Endothelial cell (in vitro differentiated cells): Measurements from ENCODE around the gene CPO. TPM values are rescaled to one million over a fixed set of nuclear protein-coding genes. Genes with fewer than 3 reads are reported as not detected.

Experiments used
- DNase-seq: peaks from one replicate; pipeline ENCODE4 v3.0.0; 2021; ENCODE audit warnings: low spot score
- H3K27ac Mint-ChIP-seq: one replicate; pipeline ENCODE4 v1.8.0; 2021; ENCODE audit warnings: mixed read lengths, inconsistent platforms; ENCODE audit not compliant: unreplicated experiment
- H3K27me3 Mint-ChIP-seq: one replicate; pipeline ENCODE4 v1.8.0; 2021; ENCODE audit warnings: mild to moderate bottlenecking, moderate library complexity, mixed read lengths, inconsistent platforms; ENCODE audit not compliant: unreplicated experiment
- H3K36me3 Mint-ChIP-seq: one replicate; pipeline ENCODE4 v1.8.0; 2021; ENCODE audit warnings: mild to moderate bottlenecking, low read depth, mixed read lengths, inconsistent platforms; ENCODE audit not compliant: unreplicated experiment
- H3K4me1 Mint-ChIP-seq: one replicate; pipeline ENCODE4 v1.8.0; 2021; ENCODE audit warnings: mild to moderate bottlenecking, mixed read lengths, inconsistent platforms; ENCODE audit not compliant: unreplicated experiment
- H3K4me3 Mint-ChIP-seq: one replicate; pipeline ENCODE4 v1.8.0; 2021; ENCODE audit warnings: mild to moderate bottlenecking, mixed read lengths, inconsistent platforms; ENCODE audit not compliant: unreplicated experiment
- H3K9me3 Mint-ChIP-seq: one replicate; pipeline ENCODE4 v1.8.0; 2021; ENCODE audit warnings: mixed read lengths, inconsistent platforms; ENCODE audit not compliant: unreplicated experiment
- CTCF ChIP-seq: fragments of 200-600 bp; sonication (generic); IDR thresholded peaks from one replicate; pipeline ENCODE4 v1.5.0; 2021; ENCODE audit warnings: antibody characterized with exemption; ENCODE audit not compliant: unreplicated experiment
- total RNA-seq: library from RNA; stranded (reverse); fragmentation: NEBNext Ultra II Directional; extraction: Animal tissue kit (Norgen Biotek cat#: 25700); gene quantifications from one replicate; pipeline ENCODE4 v1.2.1, GENCODE V29; 2021; ENCODE audit not compliant: unreplicated experiment

The CPO gene
- total RNA-seq, 1 donor from 2014 or later = not detected

- Mint-ChIP-seq H3K9me3 (no peaks in the 10 kb centered on the region), H3K27me3 (peaks cover 1% of the 10 kb centered on the region), H3K36me3 (no peaks in the 10 kb centered on the region), H3K4me3 (no peak overlapping the region), H3K4me1 (peaks cover 18% of the 10 kb centered on the region), H3K27ac (no peak overlapping the region)
- no peak for DNase-seq
- TF ChIP-seq CTCF = no peak
These were observed 31.5 kb downstream of the CPO start for GRCh38 chr2:206970589-206971360.

- H3K27ac Mint-ChIP-seq = no peak overlapping the region
- H3K27me3 Mint-ChIP-seq = peaks cover 1% of the 10 kb centered on the region
- no peak overlapping the region for H3K4me3 Mint-ChIP-seq
These were observed 32.5 kb downstream of the CPO start for GRCh38 chr2:206971805-206972204.

GRCh38 chr2:206974551-206974950 lies 35.2 kb downstream of the CPO start:
- H3K36me3 Mint-ChIP-seq = no peaks in the 10 kb centered on the region
- H3K4me3 Mint-ChIP-seq = no peak overlapping the region
- no peak overlapping the region for H3K27ac Mint-ChIP-seq

More at GRCh38 chr2:206971805-206972204, 32.5 kb downstream of the CPO start:
- no peak for TF ChIP-seq CTCF
- no peak for DNase-seq
- H3K4me1 Mint-ChIP-seq = peaks cover 12% of the 10 kb centered on the region
- H3K36me3 Mint-ChIP-seq = no peaks in the 10 kb centered on the region
- H3K9me3 Mint-ChIP-seq = no peaks in the 10 kb centered on the region

GRCh38 chr2:206978746-206979145 lies 39.4 kb downstream of the CPO start:
- no peak overlapping the region for H3K4me3 Mint-ChIP-seq
- no peak for TF ChIP-seq CTCF
- no peaks in the 10 kb centered on the region for H3K36me3 Mint-ChIP-seq
- no peak for DNase-seq
- H3K9me3 Mint-ChIP-seq = no peaks in the 10 kb centered on the region
- H3K27me3 Mint-ChIP-seq = peaks cover 2% of the 10 kb centered on the region
- H3K27ac Mint-ChIP-seq = no peak overlapping the region
- H3K4me1 Mint-ChIP-seq = peaks cover 31% of the 10 kb centered on the region

More at GRCh38 chr2:206974551-206974950, 35.2 kb downstream of the CPO start:
- TF ChIP-seq CTCF = no peak
- Mint-ChIP-seq H3K4me1 (peaks cover 11% of the 10 kb centered on the region), H3K9me3 (no peaks in the 10 kb centered on the region), H3K27me3 (no peaks in the 10 kb centered on the region)
- DNase-seq = no peak

GRCh38 chr2:206979365-206979764 lies 40.0 kb downstream of the CPO start:
- DNase-seq = no peak
- TF ChIP-seq CTCF = no peak
- Mint-ChIP-seq H3K27ac (no peak overlapping the region), H3K9me3 (no peaks in the 10 kb centered on the region), H3K27me3 (peaks cover 2% of the 10 kb centered on the region), H3K4me3 (no peak overlapping the region), H3K4me1 (peaks cover 28% of the 10 kb centered on the region), H3K36me3 (no peaks in the 10 kb centered on the region)
